H1 (cell line): ENCODE results near the gene GINS3. TPM values are rescaled to one million over a fixed set of nuclear protein-coding genes. Genes with fewer than 3 reads are reported as not detected.

Source experiments
- polyA plus RNA-seq, 7 experiments: library from polyadenylated mRNA; depleted of rRNA in 3 of 7; stranded (reverse) in 5 of 7; unstranded in 2 of 7; fragments of >200 nt in 5 of 7; fragments of 200-250 nt in 2 of 7; gene quantifications; 1 replicate in 5 of 7; 2 replicates in 1 of 7; 4 replicates in 1 of 7; pipeline versions ENCODE4 v1.2.1 to v1.2.3, GENCODE V29; 2011 to 2013; ENCODE audit warnings: missing spikeins in 2 of 7, mixed read lengths in 2 of 7
- small RNA-seq: library from polyadenylated mRNA; stranded (forward); fragments of <200 nt; extraction: miRNeasy Mini kit (QIAGEN cat#:217004); gene quantifications from one replicate; pipeline ENCODE3, GENCODE V24; 2013; ENCODE audit not compliant: insufficient read depth
- total RNA-seq: library from RNA; stranded (reverse); fragmentation: NEBNext Ultra II Directional; extraction: Animal tissue kit (Norgen Biotek cat#: 25700); gene quantifications from 2 replicates; pipeline ENCODE4 v1.2.1, GENCODE V29; 2021

Gene GINS3
- total and polyA plus RNA-seq, 2 of the 8 experiments (the other 6 are each of a cell fraction or from before 2014, with no cell fraction given), result 12.9 to 15.4 TPM

Small RNA genes lying within 50 kb of the gene (small RNA-seq; reads per million reads assigned to genes)
- not detected for gene RNU6-1110P
- gene RNU6-269P, result not detected

Other genes starting within 250 kb of the GINS3 start
- gene CSNK2A2, start 194.4 kb upstream of the GINS3 start, total RNA-seq, result 124 and 128 TPM in 2 replicates
- 29.4 and 37.9 TPM in 2 replicates for gene CSNK2A2, start 194.4 kb upstream of the GINS3 start, polyA plus RNA-seq (2011; rRNA removed)
- not detected in 2 replicates for gene PRSS54, start 97.4 kb upstream of the GINS3 start, total RNA-seq
- gene PRSS54, start 97.4 kb upstream of the GINS3 start, polyA plus RNA-seq (2011; rRNA removed), result not detected in 2 replicates
- 18.9 and 20.8 TPM in 2 replicates for gene NDRG4, start 107.7 kb downstream of the GINS3 start, total RNA-seq
- gene NDRG4, start 107.7 kb downstream of the GINS3 start, polyA plus RNA-seq (2011; rRNA removed), result 30.9 and 45.7 TPM in 2 replicates
- 37.0 and 40.5 TPM in 2 replicates for gene SETD6, start 123.0 kb downstream of the GINS3 start, total RNA-seq
- 25.3 and 34.1 TPM in 2 replicates for gene SETD6, start 123.0 kb downstream of the GINS3 start, polyA plus RNA-seq (2011; rRNA removed)
- gene CNOT1, start 237.4 kb downstream of the GINS3 start, total RNA-seq, result 306 and 309 TPM in 2 replicates
- 198 and 319 TPM in 2 replicates for gene CNOT1, start 237.4 kb downstream of the GINS3 start, polyA plus RNA-seq (2011; rRNA removed)